GM18505 (cell line): ENCODE data around the gene B4GALT3.
A peak's percentile ranks its signal among the peaks of the same experiment; 100 is the strongest.
"Not testable (repeated sequence)": the region's sequence is repeated elsewhere in the genome, so short reads cannot be mapped to it uniquely, and the experiment has no call there.

Source experiments
- ATAC-seq: cut with Tn5 transposase; IDR thresholded peaks from one replicate; pipeline ENCODE4 v1.9.1; 2021; ENCODE audit not compliant: unreplicated experiment
- POLR2A ChIP-seq: IDR thresholded peaks from 4 replicates; pipeline ENCODE4 v1.6.1; 2011; ENCODE audit warnings: borderline replicate concordance; ENCODE audit not compliant: insufficient read depth, insufficient read length; ENCODE audit errors: extremely low read depth

The B4GALT3 gene

DNA sequence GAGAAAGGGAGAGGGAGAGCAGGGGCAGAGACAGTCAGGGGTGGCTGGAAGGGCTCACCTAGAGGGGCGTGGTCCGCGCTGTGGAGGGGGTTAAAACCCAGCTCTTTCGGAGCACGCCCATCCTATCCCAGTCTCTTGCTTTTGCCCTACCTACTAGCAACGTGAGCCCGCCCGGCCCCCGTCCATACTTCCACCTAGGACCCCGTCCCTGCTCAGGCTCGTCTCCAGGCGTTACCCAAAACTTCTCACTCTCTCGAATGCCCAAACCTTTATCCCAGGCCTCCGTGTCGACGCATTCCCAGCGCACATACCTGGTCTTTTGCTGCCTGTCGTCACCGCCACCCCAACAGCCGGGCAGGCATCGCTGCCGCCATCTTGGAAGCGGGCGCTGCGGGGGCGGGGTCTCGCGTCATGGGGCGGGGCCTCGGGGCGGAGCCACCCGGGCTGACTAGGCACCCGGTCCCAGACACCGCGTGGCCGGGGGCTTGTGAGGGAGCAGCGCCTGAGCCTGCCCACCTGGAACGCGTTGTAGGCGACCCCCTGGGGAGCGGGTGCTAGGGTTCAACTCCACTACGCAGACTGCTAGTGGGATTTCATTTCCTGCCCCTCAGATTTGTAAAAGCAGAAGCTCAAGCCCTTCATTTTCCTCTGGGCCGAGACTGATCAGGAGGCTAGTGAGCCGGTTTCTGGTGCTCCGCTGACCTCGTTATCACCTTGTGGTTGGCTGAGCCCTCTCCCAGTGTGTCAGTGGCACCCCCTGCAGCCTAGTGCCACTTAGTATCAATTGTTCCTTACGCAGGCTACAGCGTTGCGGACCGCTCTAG, at the start of gene B4GALT3:
Gene B4GALT3 (minus strand): TSS at position 396 of the 824 bp plus-strand sequence. CDS start 1,447 bp downstream, outside the sequence.
- TF ChIP-seq POLR2A = peak; percentile 89
- ATAC-seq = peak; percentile 83

DNA sequence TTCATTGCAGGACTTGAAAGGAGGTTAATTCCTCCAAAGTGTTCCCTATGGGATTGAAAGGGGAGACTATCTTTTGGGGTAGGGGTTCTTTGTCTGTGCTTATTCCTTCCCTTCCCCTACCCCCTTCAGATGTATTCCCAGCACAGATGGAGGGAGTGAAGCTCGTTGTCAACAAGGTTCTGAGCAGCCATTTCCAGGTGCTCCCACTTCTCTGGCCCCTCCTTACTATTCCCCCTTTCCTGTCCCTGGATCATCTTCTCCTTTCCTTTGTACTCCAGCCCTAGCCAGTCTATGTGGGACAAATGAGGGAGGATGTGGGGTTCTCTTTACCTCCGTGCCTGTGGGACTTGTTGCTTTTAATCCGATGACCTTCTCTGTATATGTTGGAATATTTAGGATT, 49.5 kb upstream of the B4GALT3 start:
- ATAC-seq = no peak
- no peak for TF ChIP-seq POLR2A

DNA sequence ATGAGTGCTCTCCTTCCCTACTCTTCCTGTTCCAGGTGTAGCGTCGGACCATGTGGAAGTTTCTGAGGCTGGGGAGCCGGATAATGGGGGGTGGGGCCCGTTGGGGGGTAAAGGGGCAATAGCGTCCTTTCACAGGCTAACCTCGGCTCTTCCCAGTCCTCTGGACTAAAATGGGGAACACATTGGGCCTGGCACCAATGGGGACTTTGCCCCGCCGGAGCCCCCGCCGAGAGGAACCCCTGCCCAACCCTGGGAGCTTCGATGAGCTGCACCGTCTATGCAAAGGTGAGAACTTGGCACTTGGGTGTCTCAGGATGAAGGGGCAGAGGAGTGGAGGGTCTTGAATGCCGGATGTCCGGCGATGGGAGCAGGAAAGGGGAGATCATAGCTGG, 49.0 kb upstream of the B4GALT3 start:
- TF ChIP-seq POLR2A = no peak

DNA sequence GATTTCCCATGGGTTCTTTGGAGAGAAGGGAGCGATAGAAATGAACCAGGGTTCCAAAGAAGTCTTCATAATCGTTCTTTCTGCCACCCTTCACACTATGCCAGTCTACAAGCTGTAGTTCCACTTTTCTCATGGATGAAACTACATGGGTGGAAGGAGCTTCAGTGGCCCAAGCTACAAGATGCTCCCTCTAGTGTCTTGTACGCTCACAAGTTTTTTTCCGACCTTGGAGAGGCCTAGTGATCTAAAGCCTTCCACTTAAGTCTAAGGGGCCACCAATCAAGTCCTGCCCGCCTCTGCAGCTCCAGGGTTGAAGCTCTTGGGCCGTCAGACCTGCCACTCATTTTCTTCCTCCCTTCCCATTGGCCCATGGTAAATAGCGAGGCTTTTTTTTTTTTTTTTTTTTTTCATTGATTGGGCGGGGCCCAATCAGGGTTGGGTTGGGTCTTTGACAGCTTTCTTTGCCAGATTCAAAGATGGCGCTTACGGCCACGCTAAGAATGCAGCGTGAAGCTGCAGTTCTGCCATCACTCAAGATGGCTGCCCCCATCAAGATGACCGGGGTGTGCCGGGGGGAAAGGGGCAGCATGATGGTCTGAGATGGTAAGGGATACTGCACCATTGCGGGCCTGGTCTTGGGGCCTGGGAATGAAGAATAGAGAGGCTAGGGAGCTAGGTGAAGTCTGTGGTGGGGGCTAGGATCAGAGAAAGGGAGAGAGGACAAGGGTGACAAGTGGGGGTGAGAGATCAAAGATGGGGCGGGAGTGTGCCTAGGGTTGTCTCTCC, 48.4 kb upstream of the B4GALT3 start, which contains the start of gene TOMM40L:
Gene TOMM40L (plus strand): TSS at position 527 of the 786 bp plus-strand sequence. CDS start 430 bp downstream, outside the sequence.
- TF ChIP-seq POLR2A = peak; percentile 68
- peak; percentile 83 for ATAC-seq

More for the DNA sequence above, 49.0 kb upstream of the B4GALT3 start:
- no peak for ATAC-seq

DNA sequence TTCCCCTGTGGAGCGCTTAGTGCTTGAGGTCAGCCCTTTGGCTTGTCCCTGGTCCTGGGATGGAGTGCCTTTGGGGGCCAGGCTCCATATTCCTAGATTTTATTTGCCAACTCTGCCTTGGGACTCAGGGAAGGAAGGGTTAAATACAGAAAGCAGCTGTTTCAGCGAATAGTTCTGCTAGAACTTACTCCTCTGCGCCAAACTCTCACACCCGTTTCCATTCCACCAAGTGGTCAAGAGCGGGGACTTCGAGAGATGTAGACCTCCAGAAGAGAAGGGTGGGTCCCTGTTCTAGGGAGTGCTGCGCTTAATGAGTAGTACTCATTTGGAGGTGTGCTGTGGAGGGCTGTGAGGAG, 47.8 kb upstream of the B4GALT3 start:
- TF ChIP-seq POLR2A = no peak
- ATAC-seq = no peak

DNA sequence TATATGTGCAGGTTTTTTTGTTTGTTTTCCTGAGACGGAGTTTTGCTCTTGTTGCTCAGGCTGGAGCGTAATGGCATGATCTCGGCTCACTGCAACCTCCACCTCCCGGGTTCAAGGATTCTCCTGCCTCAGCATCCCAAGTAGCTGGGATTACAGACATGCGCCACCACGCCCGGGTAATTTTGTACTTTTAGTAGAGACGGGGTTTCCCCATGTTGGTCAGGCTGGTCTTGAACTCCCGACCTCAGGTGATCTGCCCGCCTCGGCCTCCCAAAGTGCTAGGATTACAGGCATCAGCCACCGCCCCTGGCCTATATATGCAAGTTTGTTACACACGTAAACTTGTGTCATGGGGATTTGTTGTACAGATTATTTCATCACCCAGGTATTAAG, 47.4 kb upstream of the B4GALT3 start:
- ATAC-seq = not testable (repeated sequence)

DNA sequence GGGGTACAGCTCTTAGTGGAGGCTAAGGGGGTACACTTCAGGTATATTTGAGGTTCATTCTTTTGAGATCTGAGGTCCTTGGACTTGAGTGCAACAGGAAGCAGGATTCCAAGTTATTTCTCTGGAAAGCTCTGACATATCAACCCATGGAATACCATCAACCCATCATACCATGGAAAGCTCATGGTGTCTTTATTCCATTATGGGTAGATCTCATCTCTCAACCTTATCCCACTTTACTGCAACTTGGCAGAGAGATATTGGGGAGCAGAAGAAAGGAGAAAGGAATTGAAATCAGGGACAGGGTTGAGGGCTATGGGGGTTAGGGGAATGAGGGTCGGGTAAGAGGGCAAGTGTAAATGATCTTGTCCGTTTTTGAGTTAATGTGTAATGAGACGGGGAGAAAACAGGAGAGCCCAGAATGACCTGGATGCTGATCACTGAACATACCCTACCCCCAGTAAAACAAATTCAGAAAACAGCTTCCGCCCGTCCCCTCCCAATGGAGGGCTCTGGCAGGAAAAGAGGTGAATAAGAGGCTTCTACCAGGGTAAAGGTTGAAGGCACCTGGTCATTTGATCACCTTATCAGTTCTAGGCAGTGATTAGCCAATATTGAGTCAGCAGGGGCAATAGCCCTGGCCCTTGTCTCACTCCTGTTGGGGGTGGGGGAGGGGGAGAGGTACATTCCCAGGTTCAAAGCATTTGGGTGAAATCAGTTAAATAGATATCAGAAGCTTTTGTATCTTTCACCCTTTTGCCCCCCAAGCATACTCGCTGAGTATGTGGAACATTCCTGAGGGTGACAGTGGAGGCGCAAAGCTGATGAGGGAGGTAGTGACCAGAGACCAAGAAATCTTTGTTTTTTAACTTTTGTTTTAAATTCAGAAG, 46.7 kb upstream of the B4GALT3 start:
- ATAC-seq = no peak
- no peak for TF ChIP-seq POLR2A

DNA sequence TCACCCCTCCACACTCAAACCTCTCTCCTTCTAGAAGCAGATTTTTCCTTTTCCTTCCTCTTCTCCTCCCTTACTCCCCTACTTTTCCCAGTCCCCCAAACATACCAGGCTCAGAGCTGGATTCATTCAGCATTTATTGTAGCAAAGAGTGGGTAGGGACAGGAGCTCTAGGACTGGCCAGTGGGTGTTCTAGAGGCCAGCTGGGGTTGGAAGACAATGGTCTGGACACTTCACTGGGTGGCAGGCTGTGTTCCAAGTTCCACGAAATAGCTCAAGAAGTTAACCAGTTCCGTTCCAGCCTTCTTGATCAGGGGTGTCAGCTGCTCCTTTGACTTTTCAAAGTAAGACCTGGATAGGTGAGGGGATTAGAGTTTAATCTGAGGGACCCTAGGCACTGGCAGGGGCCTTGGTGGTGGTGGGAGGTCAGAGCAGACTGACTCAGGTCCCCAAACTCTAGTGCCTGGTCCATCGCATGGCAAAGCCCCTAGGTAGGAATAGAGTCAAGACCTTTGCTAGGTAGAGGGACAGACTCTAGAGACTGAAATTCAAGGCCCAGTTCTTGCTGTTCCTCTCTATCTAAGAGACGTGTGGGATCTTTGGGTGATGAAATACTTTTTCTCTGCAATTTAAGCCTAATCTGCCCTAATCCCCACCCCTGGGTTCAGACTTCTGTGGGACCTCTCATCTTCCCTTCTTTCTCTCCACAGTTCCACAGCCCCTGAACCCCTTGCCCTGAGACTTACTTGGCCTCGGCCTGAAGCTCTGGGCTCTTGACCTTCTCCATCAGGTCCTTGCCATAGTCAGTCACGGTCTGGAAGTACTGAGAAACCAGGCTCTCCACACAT, 45.1 kb upstream of the B4GALT3 start:
- no peak for ATAC-seq
- no peak for TF ChIP-seq POLR2A

DNA sequence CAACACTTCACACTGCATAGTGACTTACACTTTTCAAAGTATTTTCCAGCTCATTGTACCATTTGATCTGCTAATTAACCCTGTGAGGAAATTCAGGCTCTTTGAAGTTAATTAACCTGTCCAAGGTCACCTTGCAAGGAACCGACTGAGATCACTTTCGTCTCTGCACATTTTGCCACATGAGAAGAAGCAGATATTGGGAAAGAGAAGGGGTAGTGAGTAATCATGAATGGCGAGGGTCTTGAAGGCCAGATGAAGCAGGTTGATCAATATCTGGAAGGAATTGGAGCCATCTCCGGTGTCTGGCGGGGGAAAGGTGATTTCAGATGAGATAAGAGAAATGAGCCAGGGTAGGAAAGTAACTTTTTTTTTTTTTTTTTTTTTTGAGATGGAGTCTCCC, 42.7 kb upstream of the B4GALT3 start:
- ATAC-seq = no peak

DNA sequence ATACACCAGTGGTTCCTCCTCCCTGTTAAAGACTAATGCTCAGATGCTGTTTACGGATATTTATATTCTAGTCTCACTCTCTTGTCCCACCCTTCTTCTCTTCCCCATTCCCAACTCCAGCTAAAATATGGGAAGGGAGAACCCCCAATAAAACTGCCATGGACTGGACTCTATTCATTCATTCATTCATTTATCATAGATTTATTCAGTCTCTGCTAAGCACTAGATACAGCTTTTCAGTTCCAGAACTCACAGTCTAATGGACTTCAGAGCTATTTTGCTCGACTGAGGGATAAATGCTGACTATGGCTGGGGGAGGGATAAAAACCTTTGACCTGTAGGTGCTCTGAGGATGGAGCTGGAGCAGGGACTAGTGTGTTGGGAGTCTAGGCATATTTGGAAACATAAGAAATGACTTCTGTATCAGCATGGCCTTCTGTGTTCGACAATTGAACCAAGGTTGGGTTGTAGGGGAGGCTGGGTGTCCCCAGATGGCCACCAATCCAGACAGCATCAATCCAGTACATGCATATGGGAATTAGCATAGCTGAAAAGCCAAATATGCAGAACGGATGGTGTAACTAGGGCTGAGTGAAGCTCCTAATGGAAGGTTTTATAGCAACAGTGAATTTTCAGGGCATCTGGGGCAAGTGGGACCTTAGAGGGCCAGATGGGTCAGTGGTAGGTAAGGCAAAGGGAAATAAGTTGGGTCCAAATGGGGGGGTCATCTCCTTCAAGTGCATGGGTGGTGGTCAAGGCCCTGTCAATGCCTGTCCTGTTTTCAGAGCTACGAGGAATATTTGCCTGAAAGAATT, 42.0 kb upstream of the B4GALT3 start:
- ATAC-seq = no peak

More for the DNA sequence above, 42.7 kb upstream of the B4GALT3 start:
- TF ChIP-seq POLR2A = no peak

DNA sequence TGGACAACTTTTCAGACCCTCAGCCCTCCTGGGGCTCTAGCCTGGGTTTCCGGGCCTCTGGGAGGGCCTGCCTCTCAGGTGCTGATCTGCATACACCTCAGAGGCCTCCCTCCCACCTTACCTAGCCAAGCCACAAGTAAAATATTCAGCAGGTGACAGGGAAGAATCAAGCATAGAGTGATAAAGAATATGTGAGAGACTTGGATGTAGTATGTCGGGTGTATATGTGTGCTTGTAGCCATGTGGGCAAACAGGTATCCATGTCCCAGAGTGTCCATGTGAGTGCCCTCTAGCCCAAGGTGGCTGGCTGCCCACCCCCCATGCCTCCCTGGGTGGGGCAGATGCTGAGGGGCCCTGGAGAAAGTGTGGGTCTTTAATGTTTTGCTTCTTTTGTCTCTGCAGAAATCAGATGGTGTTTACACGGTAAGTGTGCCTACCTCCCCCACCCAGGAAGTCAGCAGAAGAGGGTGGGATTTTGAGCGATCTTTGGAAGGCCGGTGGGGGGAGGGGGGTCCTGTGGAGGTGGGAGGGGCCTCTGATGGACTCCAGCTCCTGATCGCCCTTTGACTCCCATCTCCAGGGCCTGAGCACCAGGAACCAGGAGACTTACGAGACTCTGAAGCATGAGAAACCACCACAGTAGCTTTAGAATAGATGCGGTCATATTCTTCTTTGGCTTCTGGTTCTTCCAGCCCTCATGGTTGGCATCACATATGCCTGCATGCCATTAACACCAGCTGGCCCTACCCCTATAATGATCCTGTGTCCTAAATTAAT, 41.2 kb upstream of the B4GALT3 start:
- no peak for ATAC-seq
- TF ChIP-seq POLR2A = no peak

More for the DNA sequence above, 42.0 kb upstream of the B4GALT3 start:
- no peak for TF ChIP-seq POLR2A

DNA sequence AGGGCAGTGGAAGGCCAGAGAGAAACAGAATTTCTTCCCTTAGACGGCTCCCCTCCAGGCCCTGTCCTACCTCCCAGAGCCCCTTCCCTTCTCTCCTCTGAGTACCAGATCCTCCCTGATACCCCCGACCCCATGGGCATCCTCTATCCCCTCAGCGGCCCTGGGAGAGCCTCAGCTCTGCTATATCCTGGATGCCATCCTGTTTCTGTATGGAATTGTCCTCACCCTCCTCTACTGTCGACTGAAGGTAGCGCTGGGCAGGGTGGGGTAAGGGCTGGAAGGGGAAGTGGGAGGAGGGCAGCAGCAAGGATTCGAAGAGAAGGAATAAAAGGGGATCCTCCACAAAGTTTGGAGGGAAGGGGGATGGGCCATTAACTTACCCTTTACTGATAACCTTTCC, 40.5 kb upstream of the B4GALT3 start:
- no peak for ATAC-seq
- TF ChIP-seq POLR2A = no peak
